NCI-H1930 (cell line): ENCODE measurements around the gene EIF1AY.
"Not testable (repeated sequence)": the region's sequence is repeated elsewhere in the genome, so short reads cannot be mapped to it uniquely, and the experiment has no call there.

ENCODE experiments used
- DNase-seq, 2 experiments: peaks; one replicate each; lab custom pipeline; 2025; lab: John Stamatoyannopoulos, UW

The EIF1AY gene

DNA sequence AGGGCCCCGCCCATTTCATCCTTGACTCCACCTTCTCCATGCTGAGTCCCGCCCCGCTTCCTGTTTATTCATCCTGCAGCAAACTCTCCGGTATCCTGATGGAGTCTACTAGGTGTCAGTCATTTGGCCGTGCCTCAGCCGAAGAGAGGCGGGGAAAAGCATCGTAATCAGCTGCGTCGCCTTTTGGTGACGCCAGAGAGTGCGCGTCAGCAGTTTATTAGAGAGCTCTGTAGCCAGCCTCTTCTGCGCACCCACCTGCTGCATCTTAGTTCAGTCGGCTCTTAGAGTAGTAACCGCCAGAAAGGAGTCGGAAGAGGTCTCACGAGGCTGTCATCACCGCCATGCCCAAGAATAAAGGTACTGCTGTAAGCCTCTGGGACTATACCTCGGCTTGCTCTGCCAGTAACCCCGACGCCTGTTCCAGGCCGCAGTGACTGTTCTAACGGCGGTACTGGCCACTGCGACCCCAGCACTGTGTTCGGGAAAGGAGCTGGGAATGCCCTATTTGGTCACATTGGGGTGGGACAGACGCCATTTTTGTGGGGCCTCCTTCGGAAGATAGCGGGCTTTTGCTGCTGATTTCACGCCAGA lies at the start of gene EIF1AY:
Gene EIF1AY (plus strand): TSS at position 246 of the 591 bp plus-strand sequence. CDS start 96 bp downstream, at position 342.
- no peak for DNase-seq

- DNase-seq: no peak
These were observed 47.1 kb upstream of the EIF1AY start for GRCh38 chrY:20528435-20528834.

DNA sequence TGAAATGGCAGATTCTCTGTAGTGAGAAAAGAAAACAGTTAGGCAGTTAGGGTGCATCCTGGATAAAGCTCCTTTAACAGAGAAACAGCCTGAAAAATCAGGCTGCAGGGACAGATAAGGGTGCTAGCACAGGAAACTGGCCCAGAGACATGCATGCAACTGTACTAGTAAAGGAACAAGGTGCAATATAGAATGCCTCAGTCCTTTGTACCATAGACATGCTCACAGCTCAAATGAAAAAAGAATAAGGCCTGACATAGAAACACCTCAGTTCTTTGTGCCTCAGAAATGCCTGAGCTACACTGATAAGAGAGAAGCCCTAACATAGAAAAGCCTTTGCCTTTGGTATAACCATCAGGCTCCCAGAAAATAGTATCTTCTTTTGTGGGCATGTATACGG lies 37.4 kb upstream of the EIF1AY start:
- no peak for DNase-seq

DNA sequence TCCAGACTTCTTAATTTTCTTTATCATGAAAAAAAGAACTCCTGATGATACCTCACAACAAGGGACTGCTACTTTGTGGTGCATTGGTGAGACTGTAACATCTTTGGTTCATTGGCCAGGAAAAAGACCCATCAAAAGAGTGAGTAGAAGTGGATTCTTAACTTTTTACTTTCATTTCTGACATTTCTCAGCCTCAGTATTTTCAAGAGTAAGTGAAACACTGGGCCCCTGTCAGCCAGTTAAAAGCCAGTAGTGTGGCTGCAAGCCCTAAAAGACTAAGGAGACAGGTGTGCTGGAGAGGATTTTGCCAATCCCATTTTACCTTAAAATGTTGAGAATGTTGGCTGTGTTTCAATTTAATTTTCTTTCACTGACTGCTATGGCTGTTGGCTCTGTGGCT lies 36.6 kb upstream of the EIF1AY start:
- DNase-seq: no peak

DNA sequence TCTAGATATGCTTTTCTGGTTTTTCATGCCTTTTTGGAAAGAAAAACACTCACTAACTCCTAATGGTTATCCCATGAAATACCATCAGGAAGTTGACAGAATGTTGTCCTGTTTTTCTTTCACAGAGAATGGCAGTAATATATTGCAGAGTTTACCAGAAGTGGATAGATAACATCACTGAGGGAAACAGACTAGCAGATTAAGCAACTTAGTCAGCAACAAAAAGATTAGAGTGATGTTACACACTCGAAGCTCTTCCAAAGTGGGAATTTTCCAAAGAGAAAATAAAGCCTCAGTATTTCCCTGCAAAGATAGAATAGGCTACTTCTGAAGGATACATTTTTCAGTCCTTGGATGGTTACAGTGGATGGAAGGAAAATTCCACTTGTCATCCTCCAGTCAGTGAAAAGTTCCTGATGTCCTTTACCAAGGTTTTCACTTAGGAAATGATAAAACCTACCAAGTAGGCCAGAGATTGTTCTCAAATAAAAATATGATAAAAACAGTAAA lies 31.1 kb upstream of the EIF1AY start:
- no peak for DNase-seq

DNA sequence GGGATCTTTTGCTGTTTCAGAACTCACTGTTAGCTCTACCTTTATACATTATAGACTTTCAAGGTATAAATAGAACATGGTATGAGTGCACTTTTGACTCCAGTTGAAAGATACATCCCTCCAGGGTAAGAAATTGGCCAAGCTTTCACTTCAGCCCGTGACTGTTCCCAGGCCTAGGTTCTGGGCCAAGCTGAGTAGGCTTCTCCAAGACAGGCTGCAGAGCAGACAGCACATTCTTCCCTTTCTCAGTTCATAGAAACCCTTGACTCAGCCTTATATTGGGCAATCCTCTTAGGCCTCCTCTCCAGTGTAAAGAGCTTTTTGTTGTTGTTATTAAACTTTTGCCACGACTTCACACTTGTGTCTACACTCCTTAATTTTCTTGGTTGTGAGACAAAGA lies 29.5 kb upstream of the EIF1AY start:
- DNase-seq: no peak

DNA sequence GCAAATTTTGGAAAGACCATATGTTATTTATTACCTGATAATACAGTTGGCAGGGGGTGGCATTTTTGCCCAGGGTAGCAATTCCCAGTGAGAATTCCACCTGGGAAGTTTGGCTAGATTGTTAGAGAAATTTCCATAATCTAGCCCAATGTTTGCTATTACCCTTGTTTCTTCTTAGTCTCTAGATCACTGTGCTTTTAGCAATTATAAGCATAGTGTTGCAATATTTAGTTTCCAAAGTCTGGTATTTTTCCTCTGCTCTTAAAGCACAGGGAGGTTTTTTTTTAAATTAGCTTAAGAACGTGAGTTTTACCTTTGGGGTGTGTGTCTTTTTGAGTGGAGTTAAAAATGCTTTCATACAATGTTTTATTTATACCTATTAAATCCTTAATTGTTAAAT lies 26.3 kb upstream of the EIF1AY start:
- no peak for DNase-seq

DNA sequence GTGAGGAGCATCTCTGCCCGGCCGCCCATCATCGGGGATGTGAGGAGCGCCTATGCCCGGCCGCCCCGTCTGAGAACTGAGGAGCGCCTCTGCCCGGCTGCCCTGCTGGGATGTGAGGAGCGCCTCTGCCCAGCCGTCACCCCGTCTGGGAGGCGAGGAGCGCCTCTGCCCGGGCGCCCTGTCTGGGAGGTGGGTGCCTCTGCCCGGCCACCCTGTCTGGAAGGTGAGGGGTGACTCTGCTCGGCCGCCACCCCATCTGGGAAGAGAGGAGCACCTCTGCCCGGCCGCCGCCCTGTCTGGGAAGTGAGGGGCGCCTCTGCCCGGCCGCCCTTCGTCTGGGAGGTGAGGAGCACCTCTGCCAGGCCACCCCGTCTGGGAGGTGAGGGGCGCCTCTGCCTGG lies 23.7 kb upstream of the EIF1AY start:
- no peak for DNase-seq

- DNase-seq: not testable (repeated sequence)
These were observed 22.7 kb upstream of the EIF1AY start for GRCh38 chrY:20552764-20553323.

DNA sequence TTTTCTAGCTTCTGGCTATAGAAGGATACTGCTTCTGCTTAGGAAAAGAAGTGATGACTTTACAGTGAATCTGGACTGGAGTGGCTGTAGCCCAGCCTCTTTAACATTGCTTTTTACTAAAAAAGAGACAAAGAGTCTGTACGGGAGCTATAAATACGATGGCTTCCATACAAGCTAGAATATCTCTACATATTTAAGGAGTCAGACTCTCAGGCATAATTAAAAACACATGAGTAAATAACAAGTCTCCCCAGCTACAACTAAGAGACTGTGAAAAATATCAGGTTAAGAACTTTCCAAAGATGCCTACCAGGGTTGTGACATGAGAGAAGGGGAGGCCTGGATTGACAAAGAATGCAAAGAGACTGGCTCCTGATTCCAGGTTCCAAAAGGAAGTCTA lies 19.8 kb upstream of the EIF1AY start:
- DNase-seq: no peak

GRCh38 chrY:20558677-20559076 lies 16.9 kb upstream of the EIF1AY start:
- no peak for DNase-seq

GRCh38 chrY:20559873-20560512 lies 15.6 kb upstream of the EIF1AY start:
- DNase-seq: no peak

DNA sequence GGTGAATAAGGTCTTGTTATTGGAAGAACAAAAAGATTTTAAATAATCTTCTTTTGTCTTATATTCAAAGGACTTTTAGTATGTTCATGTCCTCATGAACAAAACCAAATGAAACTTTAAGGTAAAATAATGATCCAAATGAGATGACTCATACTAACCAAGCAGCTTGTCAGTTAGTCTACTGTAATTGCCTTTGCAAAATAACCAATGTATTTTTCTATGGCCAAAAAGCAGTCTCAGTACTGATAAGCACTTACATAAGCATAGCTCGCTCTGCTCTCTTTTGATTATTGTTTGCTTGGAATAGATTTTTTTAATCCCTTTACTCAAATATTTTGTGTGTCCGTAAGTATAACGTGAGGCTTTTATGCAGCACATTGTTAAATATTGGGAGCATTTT lies 4.3 kb upstream of the EIF1AY start:
- no peak for DNase-seq

GRCh38 chrY:20576506-20576905 lies 930 bp downstream of the EIF1AY start:
- no peak for DNase-seq

DNA sequence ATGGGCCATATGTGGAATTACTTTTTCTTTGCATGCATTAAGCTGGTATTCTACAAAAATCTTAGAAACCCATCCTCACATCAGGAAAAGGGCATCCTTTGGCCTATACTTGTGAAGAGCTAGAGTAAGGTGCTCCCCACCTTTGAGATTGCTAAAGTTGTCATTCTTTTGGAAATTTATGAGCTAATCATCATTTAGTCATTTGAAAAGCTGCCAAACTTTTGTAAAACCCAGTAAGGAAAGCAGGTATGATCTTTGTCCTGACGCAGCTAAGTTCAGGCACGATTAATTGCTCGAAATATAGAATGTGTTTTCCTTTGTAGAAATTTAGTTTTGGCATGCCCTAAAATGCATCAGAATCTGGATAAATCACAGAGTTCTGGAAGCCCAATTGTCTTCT lies 2.6 kb downstream of the EIF1AY start:
- no peak for DNase-seq

GRCh38 chrY:20581687-20582086 lies 6.1 kb downstream of the EIF1AY start:
- DNase-seq: no peak

DNA sequence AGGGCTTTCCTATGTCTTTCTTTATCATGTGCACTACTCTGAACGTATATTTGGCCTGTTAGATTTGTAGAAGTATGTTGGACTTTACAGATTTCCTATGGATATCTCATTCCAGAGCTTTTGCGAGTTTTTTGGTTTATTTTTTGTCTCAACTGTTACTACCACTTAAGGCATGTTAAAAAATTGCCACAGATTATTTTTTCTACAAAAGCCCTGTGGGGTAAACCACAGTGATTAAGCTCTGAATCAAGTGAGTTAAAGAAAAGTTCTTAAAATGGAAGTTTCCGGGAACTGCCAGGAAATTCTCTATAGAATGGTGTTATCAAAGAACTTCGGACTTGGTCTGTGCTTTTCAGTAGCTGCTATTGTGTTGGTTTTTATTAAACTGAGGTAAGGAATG lies 10.6 kb downstream of the EIF1AY start:
- no peak for DNase-seq
